ENCODE results near the gene ZYG11A.

GRCh38 chr1:52904208-52904926 lies 61.8 kb downstream of the ZYG11A start:
- TF ChIP-seq CTCF (IDR thresholded peaks at IDR 0.05) (no peak), POLR2AphosphoS5 (IDR thresholded peaks at IDR 0.05) (no peak), POLR2A (IDR thresholded peaks at IDR 0.05) (no peak)

Measured in prostate gland (tissue), 2 donors.